Uterus (tissue), 2 donors: ENCODE results near the gene CDKN2C.

Experiments used
- POLR2A ChIP-seq, 2 donors: fragments of 450-650 bp; IDR thresholded peaks; one replicate each; pipeline ENCODE4 v1.6.1; 2016; ENCODE audit warnings: antibody characterized with exemption in 2 of 2, mild to moderate bottlenecking in 1 of 2, moderate library complexity in 1 of 2
- TF ChIP-seq, protein P1 (sequence below), 4 experiments: fragments of 200-600 bp in 2 of 4; fragments of 450-650 bp in 2 of 4; sonication (generic) in 2 of 4; IDR thresholded peaks; one replicate each; pipeline ENCODE4 v1.5.1; 2016 to 2019; ENCODE audit warnings: antibody characterized with exemption in 4 of 4, mild to moderate bottlenecking in 2 of 4, moderate library complexity in 1 of 4

DNA sequence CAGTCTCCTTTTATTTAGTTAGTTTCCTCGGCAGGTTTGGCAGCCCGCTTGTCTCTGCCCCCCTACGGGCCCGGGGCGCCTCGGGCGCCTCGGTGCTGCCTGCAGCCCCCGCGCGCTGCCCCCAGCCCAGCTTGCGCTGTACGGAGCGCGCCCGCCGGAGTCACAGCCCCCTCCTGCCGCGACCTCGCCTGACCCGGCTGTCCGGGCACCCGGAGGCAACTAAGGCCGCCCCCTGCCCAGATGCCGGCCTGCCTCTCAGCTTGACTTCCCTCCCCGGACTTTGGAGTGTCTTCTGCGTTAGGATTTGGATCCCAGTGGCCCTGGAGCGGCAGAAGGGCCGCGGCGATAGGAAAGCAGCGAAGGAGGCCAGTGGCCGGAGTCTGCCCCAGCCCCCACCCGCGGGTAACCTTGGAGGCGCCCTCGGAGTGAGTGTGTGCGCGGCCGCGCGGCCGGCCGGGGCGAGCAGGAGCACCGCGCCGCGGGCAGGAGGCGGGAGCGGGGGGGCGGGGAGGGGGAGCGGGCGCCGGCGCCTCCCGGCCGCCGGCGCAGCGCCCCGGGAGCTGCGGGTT, 7.6 kb downstream of the CDKN2C start:
- TF ChIP-seq POLR2A (IDR thresholded peaks at IDR 0.05), result no peak
- TF ChIP-seq, protein P1, sequence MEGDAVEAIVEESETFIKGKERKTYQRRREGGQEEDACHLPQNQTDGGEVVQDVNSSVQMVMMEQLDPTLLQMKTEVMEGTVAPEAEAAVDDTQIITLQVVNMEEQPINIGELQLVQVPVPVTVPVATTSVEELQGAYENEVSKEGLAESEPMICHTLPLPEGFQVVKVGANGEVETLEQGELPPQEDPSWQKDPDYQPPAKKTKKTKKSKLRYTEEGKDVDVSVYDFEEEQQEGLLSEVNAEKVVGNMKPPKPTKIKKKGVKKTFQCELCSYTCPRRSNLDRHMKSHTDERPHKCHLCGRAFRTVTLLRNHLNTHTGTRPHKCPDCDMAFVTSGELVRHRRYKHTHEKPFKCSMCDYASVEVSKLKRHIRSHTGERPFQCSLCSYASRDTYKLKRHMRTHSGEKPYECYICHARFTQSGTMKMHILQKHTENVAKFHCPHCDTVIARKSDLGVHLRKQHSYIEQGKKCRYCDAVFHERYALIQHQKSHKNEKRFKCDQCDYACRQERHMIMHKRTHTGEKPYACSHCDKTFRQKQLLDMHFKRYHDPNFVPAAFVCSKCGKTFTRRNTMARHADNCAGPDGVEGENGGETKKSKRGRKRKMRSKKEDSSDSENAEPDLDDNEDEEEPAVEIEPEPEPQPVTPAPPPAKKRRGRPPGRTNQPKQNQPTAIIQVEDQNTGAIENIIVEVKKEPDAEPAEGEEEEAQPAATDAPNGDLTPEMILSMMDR (IDR thresholded peaks at IDR 0.05), result no peak
